GM12878 (cell line): Measurements from ENCODE around the gene FOXO1. TPM values are rescaled to one million over a fixed set of nuclear protein-coding genes. Genes with fewer than 3 reads are reported as not detected.

Source experiments
- ATAC-seq: fragments of 200-7000 bp; cut with Tn5 transposase; 3 replicates; pipeline ENCODE4 v1.9.1; 2020; ENCODE audit warnings: mild to moderate bottlenecking, moderate library complexity
- BruUV-seq: library from RNA; stranded (reverse); fragments of 400-500 nt; replicated peaks from 2 replicates; lab custom pipeline; 2021; lab: Mats Ljungman, UMichigan
- CTCF ChIA-PET: fragments of 300-600 bp; sonication (Branson Sonifier 250); formaldehyde crosslinking; extraction: SDS; loops from one replicate; lab custom pipeline; 2021; ENCODE audit warnings: inconsistent platforms; lab: Yijun Ruan, JAX
- POLR2A ChIA-PET: fragments of 350-600 bp; formaldehyde crosslinking; extraction: SDS; loops from one replicate; lab custom pipeline; 2021; ENCODE audit warnings: inconsistent platforms; lab: Charles Lee
- RAD21 ChIA-PET: fragments of 300-600 bp; sonication (Branson Sonifier 250); formaldehyde crosslinking; loops from one replicate; lab custom pipeline; 2023; ENCODE audit warnings: antibody characterized with exemption; ENCODE audit not compliant: unreplicated experiment; lab: Charles Lee
- SMC1A ChIA-PET: fragments of 300-600 bp; sonication (Branson Sonifier 250); formaldehyde crosslinking; loops from one replicate; lab custom pipeline; 2023; ENCODE audit not compliant: unreplicated experiment, uncharacterized antibody; lab: Charles Lee
- DNase-seq: peaks from one replicate; pipeline ENCODE4 v3.0.0-alpha.2; 2011; ENCODE audit warnings: low read depth, low spot score
- FAIRE-seq: peaks from 3 replicates; lab custom pipeline; 2011; peaks lifted over from hg19 to GRCh38; lab: Jason Lieb, UNC
- H2AFZ ChIP-seq: 2 replicates; pipeline ENCODE4 v1.6.0; 2011; ENCODE audit warnings: low read depth, low read length, control low read depth; ENCODE audit not compliant: control insufficient read depth
- H3K27ac ChIP-seq: 2 replicates; pipeline ENCODE4 v1.5.1; 2011; ENCODE audit warnings: control low read depth; ENCODE audit not compliant: control insufficient read depth, insufficient read depth
- H3K27me3 ChIP-seq, 2 experiments: replicated peaks in 1 of 2; 2 replicates each; pipeline versions ENCODE4 v1.6.0 to v1.6.1; 2011; ENCODE audit warnings: low read length in 1 of 2; ENCODE audit not compliant: control insufficient read depth in 2 of 2, insufficient read depth in 2 of 2
- H3K36me3 ChIP-seq, 2 experiments: 2 replicates each; pipeline ENCODE4 v1.5.1; 2011; ENCODE audit warnings: low read length in 1 of 2; ENCODE audit not compliant: control insufficient read depth in 2 of 2, insufficient read depth in 2 of 2
- H3K4me1 ChIP-seq: 2 replicates; pipeline ENCODE4 v1.6.1; 2011; ENCODE audit warnings: mild to moderate bottlenecking, low read length, moderate library complexity, mixed read lengths; ENCODE audit not compliant: control insufficient read depth, insufficient read depth
- H3K4me2 ChIP-seq: 2 replicates; pipeline ENCODE4 v1.6.0; 2011; ENCODE audit warnings: control low read depth; ENCODE audit not compliant: control insufficient read depth, insufficient read depth
- H3K4me3 ChIP-seq: fragments of 200-600 bp; sonication (generic); 2 replicates; pipeline ENCODE4 v1.5.1; 2016
- H3K79me2 ChIP-seq: 2 replicates; pipeline ENCODE4 v1.6.0; 2011; ENCODE audit warnings: low read length; ENCODE audit not compliant: control insufficient read depth, insufficient read depth
- H3K9ac ChIP-seq: 2 replicates; pipeline ENCODE4 v1.8.0; 2011; ENCODE audit warnings: low read length, control low read depth, mixed read lengths; ENCODE audit not compliant: control insufficient read depth, insufficient read depth
- H3K9me3 ChIP-seq: replicated peaks from 3 replicates; pipeline ENCODE4 v1.5.1; 2011; ENCODE audit warnings: mild to moderate bottlenecking, low read length; ENCODE audit not compliant: control insufficient read depth, insufficient read depth
- H4K20me1 ChIP-seq: 2 replicates; pipeline ENCODE4 v1.6.0; 2011; ENCODE audit not compliant: control insufficient read depth, insufficient read depth
- CBFB ChIP-seq: IDR thresholded peaks from 2 replicates; pipeline ENCODE4 v1.6.1; 2016; ENCODE audit warnings: antibody characterized with exemption, low read depth
- KDM1A ChIP-seq: fragments of 200-600 bp; sonication (generic); IDR thresholded peaks from 2 replicates; pipeline ENCODE4 v1.6.1; 2016; ENCODE audit warnings: borderline replicate concordance
- POLR2AphosphoS2 ChIP-seq: IDR thresholded peaks from 2 replicates; pipeline ENCODE4 v1.6.1; 2011; ENCODE audit warnings: low read depth, mild to moderate bottlenecking, low read length, improper control_type of control experiment, moderate library complexity
- RELA ChIP-seq: fragments of 450-650 bp; IDR thresholded peaks from 2 replicates; pipeline ENCODE4 v1.8.0; 2014; ENCODE audit warnings: borderline replicate concordance; ENCODE audit not compliant: partially characterized antibody
- TAF1 ChIP-seq: IDR thresholded peaks from 2 replicates; pipeline ENCODE4 v1.6.1; 2011; ENCODE audit warnings: mild to moderate bottlenecking, low read depth, low read length, borderline replicate concordance
- TARDBP ChIP-seq: IDR thresholded peaks from 2 replicates; pipeline ENCODE4 v1.6.1; 2016; ENCODE audit warnings: borderline replicate concordance
- TBL1XR1 ChIP-seq: IDR thresholded peaks from 2 replicates; pipeline ENCODE4 v1.6.1; 2012; ENCODE audit warnings: low read depth, low read length, improper control_type of control experiment
- YBX1 ChIP-seq: fragments of 450-650 bp; IDR thresholded peaks from 2 replicates; pipeline ENCODE4 v1.6.1; 2016; ENCODE audit warnings: antibody characterized with exemption
- WGBS: methylation state at CpG from one replicate; pipeline ENCODE4 v1.1.6; 2016; ENCODE audit warnings: low lambda C conversion rate; ENCODE audit not compliant: insufficient replicate concordance, insufficient coverage; ENCODE audit errors: missing lambda C conversion rate; 5-methylcytosine and 5-hydroxymethylcytosine counted together
- in situ Hi-C: fragments of 300-500 bp; cut with MboI; formaldehyde crosslinking; loops from 9 replicates; pipeline ENCODE4 v1.14.3; 2018; ENCODE audit warnings: mixed read lengths
- intact Hi-C: fragments of 100-400 bp; cut with micrococcal nuclease; formaldehyde crosslinking; loops from one replicate; pipeline ENCODE4 v1.14.2; 2022; ENCODE audit not compliant: unreplicated experiment
- polyA plus RNA-seq, 11 experiments: library from polyadenylated mRNA; depleted of rRNA in 4 of 11; unstranded in 6 of 11; stranded (reverse) in 5 of 11; fragments of >200 nt; fragmentation: Nextera tagmentation in 4 of 11; fragmentation: Illumina TruSeq in 1 of 11; extraction: Ambion mirVana in 4 of 11; extraction: Trizol in 1 of 11; gene quantifications; 1 replicate in 1 of 11; 2 replicates in 10 of 11; pipeline versions ENCODE4 v1.2.1 to v1.2.3, GENCODE V29; 2011 to 2016; ENCODE audit warnings: inconsistent platforms in 2 of 11, missing spikeins in 2 of 11, low read depth in 1 of 11
- total RNA-seq, 4 experiments: library from RNA; depleted of rRNA in 3 of 4; stranded (reverse); fragments of >200 nt in 3 of 4; fragmentation: Illumina TruSeq in 1 of 4; extraction: Trizol in 1 of 4; gene quantifications; 2 replicates each; pipeline versions ENCODE4 v1.2.1 to v1.2.3, GENCODE V29; 2013 to 2021
- TF ChIP-seq, protein P1 (sequence below): fragments of 450-650 bp; IDR thresholded peaks from 2 replicates; pipeline ENCODE4 v1.6.1; 2017; ENCODE audit warnings: borderline replicate concordance

FOXO1 gene
- total and polyA plus RNA-seq, 10 of the 15 experiments (the other 5 are each of a cell fraction or from before 2014, with no cell fraction given): 0.58 to 8.3 (median 0.88) TPM

DNA sequence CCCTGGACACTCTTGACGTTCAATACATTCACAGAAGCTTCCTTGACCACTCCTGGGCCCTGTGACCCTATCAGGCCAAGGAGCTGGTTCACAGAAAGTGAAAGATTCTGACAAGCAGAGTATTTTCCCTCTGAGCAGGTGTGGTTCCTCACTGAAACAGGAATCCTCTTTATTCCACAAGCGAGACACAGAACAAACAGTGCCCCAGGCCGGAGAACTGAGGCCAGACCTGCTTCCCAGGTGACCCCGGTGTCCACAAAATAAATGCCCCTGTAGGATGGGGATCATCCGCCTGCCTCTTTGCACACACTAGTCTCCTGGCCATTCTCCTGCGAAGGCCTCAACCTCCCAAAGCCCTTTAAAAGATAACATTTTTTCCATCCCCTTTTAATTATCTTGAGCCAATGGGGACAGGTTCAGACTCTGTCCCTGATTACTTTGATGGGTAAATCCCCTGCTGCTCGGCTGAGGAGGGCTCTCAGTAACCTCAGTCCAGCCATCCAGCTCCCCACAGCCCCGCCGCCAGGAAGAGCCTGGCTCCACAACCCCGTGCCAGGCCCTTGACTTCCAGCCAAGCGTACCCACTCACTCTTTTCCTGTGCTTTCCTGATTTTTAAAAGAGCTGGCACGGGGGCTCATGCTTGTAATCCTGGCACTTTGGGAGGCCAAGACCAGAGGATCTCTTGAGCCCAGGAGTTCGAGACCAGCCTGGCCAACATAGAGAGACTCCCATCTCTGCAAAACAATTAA is 129.1 kb downstream of the FOXO1 start (continued):
- TF ChIP-seq, protein P1, sequence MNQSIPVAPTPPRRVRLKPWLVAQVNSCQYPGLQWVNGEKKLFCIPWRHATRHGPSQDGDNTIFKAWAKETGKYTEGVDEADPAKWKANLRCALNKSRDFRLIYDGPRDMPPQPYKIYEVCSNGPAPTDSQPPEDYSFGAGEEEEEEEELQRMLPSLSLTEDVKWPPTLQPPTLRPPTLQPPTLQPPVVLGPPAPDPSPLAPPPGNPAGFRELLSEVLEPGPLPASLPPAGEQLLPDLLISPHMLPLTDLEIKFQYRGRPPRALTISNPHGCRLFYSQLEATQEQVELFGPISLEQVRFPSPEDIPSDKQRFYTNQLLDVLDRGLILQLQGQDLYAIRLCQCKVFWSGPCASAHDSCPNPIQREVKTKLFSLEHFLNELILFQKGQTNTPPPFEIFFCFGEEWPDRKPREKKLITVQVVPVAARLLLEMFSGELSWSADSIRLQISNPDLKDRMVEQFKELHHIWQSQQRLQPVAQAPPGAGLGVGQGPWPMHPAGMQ: no peak
- no peak for TF ChIP-seq YBX1
- TF ChIP-seq KDM1A: no peak
- no peak for TF ChIP-seq TBL1XR1
- TF ChIP-seq TARDBP: no peak

DNA sequence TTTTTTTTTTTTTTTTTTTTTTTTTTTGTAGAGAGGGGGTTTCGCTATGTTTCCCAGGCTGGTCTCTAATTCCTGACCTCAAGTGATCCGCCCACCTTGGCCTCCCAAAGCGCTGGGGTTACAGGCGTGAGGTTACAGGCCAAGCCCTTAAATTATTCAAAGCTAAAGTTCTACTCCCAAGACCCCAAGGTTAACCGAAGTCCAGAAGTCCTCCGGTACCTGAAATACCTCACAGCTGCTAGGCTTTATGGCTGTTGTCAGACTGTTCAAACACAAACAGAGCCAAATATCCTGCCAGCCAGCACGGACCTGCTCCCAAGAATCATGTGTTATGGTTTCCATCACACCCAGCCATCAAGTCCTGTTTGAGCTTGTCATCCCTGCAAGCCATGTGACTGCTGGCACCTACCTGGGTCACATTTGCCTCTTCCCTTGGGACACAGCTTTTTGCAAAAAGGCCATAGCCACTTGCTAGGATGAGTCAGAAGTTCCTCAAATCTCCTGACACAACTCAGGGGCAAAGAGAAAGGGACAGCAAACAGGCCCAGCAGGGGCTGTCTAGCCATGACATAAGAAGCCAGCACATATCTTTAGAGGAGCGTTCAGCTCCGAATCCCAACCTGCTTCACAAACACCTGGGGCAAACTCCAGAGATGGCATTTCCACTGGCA is 129.9 kb downstream of the FOXO1 start:
- no peak overlapping the region for H3K4me2 ChIP-seq
- POLR2A ChIA-PET: interaction anchor here (0.5 kb wide), 1 partner anchor 79 kb away, joined by 3 read pairs; no protein-coding TSS in a partner anchor
- H3K27ac ChIP-seq: no peak overlapping the region
- no peaks in the 10 kb centered on the region for H3K27me3 ChIP-seq
- FAIRE-seq: no peak
- CTCF ChIA-PET: interaction anchor here (1.3 kb wide), 1 partner anchor 50 kb away, joined by 3 read pairs; no protein-coding TSS in a partner anchor
- RAD21 ChIA-PET: interaction anchor here (0.6 kb wide), 1 partner anchor 292 kb away, joined by 3 read pairs; no protein-coding TSS in a partner anchor
- TF ChIP-seq POLR2AphosphoS2 (no peak), CBFB (no peak), RELA (no peak), TAF1 (no peak)
- TF ChIP-seq, all 136 proteins: peak for 0
- SMC1A ChIA-PET: interaction anchor here (1.5 kb wide), 1 partner anchor 29 kb away, joined by 3 read pairs; no protein-coding TSS in a partner anchor
- no TSS peak for BruUV-seq
- H3K9me3 ChIP-seq: no peaks in the 10 kb centered on the region
- H2AFZ ChIP-seq: no peak overlapping the region
- H3K4me3 ChIP-seq: no peak overlapping the region
- no peaks in the 10 kb centered on the region for H4K20me1 ChIP-seq
- in situ Hi-C loops: no loop called here
- no peak overlapping the region for H3K9ac ChIP-seq
- ATAC-seq (peak; percentile 53), DNase-seq (no peak)
- no peaks in the 10 kb centered on the region for H3K36me3 ChIP-seq
- intact Hi-C loops: no loop called here
- H3K4me1 ChIP-seq: no peaks in the 10 kb centered on the region
- WGBS: 85% methylated on average over 8 of the region's 9 CpGs
- no peaks in the 10 kb centered on the region for H3K79me2 ChIP-seq
